Measurements from ENCODE around the gene PCBP2. TPM values are rescaled to one million over a fixed set of nuclear protein-coding genes. Genes with fewer than 3 reads are reported as not detected.

PCBP2 gene
- total and polyA plus RNA-seq, 10 of the 15 experiments (the other 5 are each of a cell fraction or from before 2014, with no cell fraction given), result 109 to 803 (median 327) TPM

DNA sequence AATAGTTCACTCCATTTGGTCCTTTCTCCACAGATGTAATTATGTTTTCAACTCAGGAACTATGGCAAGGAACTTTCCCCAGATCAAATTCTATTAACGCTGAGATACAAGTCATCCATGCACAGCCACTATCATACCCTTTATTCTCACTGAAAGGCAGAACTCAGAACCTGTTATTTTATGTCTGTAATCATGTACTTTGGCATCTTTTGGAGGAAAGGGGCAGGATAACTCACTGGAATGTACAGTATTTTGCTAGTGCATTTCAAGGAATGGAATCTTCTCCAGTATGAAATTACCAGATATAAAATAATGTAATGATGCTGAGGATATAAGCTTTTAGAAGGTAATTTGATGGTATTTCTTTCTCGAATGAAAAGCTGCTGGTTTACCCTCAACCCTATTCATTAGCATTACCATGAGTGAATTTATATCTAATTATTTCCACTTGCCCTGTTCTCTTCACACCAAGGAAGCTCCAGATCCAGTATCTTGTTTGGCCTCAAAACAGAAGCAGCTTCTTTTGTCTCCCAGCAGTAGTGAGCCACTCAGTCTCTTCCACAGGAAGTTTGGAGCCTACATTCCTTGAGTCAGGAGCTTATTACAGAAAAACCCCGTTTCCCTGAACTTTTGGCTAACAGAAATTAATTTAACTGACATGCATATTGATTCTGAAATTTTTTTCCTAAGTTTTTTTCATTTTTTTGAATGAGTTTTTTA lies 38.3 kb upstream of the PCBP2 start:
- Histone ChIP-seq H3K27me3 (replicated peaks in 1 of 2; ENCODE audit: control insufficient read depth in 2 of 2, insufficient read depth in 2 of 2, low read length in 1 of 2) (no peaks in the 10 kb centered on the region), H3K9ac (ENCODE audit: control insufficient read depth, insufficient read depth, low read length) (no peak overlapping the region), H3K4me3 (no peak overlapping the region), H3K79me2 (ENCODE audit: control insufficient read depth, insufficient read depth, low read length) (no peaks in the 10 kb centered on the region), H2AFZ (ENCODE audit: control insufficient read depth, low read depth, low read length) (no peak overlapping the region), H3K9me3 (replicated peaks; ENCODE audit: control insufficient read depth, insufficient read depth, low read length) (no peaks in the 10 kb centered on the region), H3K4me2 (ENCODE audit: control insufficient read depth, insufficient read depth) (peak overlapping the region; percentile 9; the same call in 1 of the 2 replicates), H3K27ac (ENCODE audit: control insufficient read depth, insufficient read depth) (no peak overlapping the region), H3K4me1 (ENCODE audit: control insufficient read depth, insufficient read depth, low read length) (peaks cover 18% of the 10 kb centered on the region), H4K20me1 (ENCODE audit: control insufficient read depth, insufficient read depth) (no peaks in the 10 kb centered on the region), H3K36me3 (ENCODE audit: control insufficient read depth in 2 of 2, insufficient read depth in 2 of 2, low read length in 1 of 2) (peaks cover 9 to 21% of the 10 kb centered on the region in 2 experiments)
- WGBS (ENCODE audit: insufficient coverage, insufficient replicate concordance, low lambda C conversion rate, missing lambda C conversion rate), result 81% methylated on average over 3 of the region's 3 CpGs
- BruUV-seq (replicated peaks), result no TSS peak
- ChIA-PET RAD21 (ENCODE audit: unreplicated experiment) (interaction anchor here (0.7 to 2.7 kb wide), 3 partner anchors 32 to 68 kb away, joined by 3 to 9 read pairs (median 3); no protein-coding TSS in a partner anchor), SMC1A (ENCODE audit: uncharacterized antibody, unreplicated experiment) (interaction anchor here (0.6 to 5.7 kb wide), 7 partner anchors 26 to 501 kb away, joined by 3 to 64 read pairs (median 11); partner anchors contain the start of genes AAAS and SP1), POLR2A (no interaction called here), CTCF (interaction anchor here (0.7 to 2.3 kb wide), 4 partner anchors 31 to 68 kb away, joined by 3 to 10 read pairs (median 4); no protein-coding TSS in a partner anchor)
- intact Hi-C loops (cut with micrococcal nuclease; ENCODE audit: unreplicated experiment) (no loop called here), in situ Hi-C loops (cut with MboI) (no loop called here)
- DNase-seq (ENCODE audit: low read depth, low spot score), result no peak
- FAIRE-seq, result no peak
- no peak for ATAC-seq
- TF ChIP-seq BHLHE40 (IDR thresholded peaks at IDR 0.05; ENCODE audit: borderline replicate concordance in 1 of 2, low read depth in 2 of 2, low read length in 1 of 2) (no peak), JUNB (IDR thresholded peaks at IDR 0.05) (no peak), ZBTB11 (CRISPR knock-in tag; IDR thresholded peaks at IDR 0.05) (no peak), HDAC2 (IDR thresholded peaks at IDR 0.05) (no peak), SUZ12 (IDR thresholded peaks at IDR 0.05; ENCODE audit: unreplicated experiment) (no peak), WRNIP1 (IDR thresholded peaks at IDR 0.05; ENCODE audit: borderline replicate concordance, low read depth, low read length) (no peak), MXI1 (IDR thresholded peaks at IDR 0.05; ENCODE audit: low read depth, low read length) (no peak), EP300 (IDR thresholded peaks at IDR 0.05; ENCODE audit: borderline replicate concordance in 1 of 2, control insufficient read depth in 1 of 2, low read depth in 2 of 2, low read length in 2 of 2) (no peak), SMAD1 (IDR thresholded peaks at IDR 0.05; ENCODE audit: low read depth, partially characterized antibody) (no peak)
- TF ChIP-seq, protein P1, sequence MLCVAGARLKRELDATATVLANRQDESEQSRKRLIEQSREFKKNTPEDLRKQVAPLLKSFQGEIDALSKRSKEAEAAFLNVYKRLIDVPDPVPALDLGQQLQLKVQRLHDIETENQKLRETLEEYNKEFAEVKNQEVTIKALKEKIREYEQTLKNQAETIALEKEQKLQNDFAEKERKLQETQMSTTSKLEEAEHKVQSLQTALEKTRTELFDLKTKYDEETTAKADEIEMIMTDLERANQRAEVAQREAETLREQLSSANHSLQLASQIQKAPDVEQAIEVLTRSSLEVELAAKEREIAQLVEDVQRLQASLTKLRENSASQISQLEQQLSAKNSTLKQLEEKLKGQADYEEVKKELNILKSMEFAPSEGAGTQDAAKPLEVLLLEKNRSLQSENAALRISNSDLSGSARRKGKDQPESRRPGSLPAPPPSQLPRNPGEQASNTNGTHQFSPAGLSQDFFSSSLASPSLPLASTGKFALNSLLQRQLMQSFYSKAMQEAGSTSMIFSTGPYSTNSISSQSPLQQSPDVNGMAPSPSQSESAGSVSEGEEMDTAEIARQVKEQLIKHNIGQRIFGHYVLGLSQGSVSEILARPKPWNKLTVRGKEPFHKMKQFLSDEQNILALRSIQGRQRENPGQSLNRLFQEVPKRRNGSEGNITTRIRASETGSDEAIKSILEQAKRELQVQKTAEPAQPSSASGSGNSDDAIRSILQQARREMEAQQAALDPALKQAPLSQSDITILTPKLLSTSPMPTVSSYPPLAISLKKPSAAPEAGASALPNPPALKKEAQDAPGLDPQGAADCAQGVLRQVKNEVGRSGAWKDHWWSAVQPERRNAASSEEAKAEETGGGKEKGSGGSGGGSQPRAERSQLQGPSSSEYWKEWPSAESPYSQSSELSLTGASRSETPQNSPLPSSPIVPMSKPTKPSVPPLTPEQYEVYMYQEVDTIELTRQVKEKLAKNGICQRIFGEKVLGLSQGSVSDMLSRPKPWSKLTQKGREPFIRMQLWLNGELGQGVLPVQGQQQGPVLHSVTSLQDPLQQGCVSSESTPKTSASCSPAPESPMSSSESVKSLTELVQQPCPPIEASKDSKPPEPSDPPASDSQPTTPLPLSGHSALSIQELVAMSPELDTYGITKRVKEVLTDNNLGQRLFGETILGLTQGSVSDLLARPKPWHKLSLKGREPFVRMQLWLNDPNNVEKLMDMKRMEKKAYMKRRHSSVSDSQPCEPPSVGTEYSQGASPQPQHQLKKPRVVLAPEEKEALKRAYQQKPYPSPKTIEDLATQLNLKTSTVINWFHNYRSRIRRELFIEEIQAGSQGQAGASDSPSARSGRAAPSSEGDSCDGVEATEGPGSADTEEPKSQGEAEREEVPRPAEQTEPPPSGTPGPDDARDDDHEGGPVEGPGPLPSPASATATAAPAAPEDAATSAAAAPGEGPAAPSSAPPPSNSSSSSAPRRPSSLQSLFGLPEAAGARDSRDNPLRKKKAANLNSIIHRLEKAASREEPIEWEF (IDR thresholded peaks at IDR 0.05; ENCODE audit: insufficient replicate concordance, low read depth, low read length), result no peak
- TF ChIP-seq, protein P2, sequence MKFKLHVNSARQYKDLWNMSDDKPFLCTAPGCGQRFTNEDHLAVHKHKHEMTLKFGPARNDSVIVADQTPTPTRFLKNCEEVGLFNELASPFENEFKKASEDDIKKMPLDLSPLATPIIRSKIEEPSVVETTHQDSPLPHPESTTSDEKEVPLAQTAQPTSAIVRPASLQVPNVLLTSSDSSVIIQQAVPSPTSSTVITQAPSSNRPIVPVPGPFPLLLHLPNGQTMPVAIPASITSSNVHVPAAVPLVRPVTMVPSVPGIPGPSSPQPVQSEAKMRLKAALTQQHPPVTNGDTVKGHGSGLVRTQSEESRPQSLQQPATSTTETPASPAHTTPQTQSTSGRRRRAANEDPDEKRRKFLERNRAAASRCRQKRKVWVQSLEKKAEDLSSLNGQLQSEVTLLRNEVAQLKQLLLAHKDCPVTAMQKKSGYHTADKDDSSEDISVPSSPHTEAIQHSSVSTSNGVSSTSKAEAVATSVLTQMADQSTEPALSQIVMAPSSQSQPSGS (IDR thresholded peaks at IDR 0.05; ENCODE audit: low read length), result no peak
- TF ChIP-seq, protein P3, sequence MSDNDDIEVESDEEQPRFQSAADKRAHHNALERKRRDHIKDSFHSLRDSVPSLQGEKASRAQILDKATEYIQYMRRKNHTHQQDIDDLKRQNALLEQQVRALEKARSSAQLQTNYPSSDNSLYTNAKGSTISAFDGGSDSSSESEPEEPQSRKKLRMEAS (IDR thresholded peaks at IDR 0.05; ENCODE audit: low read depth, low read length), result no peak

Data from GM12878 (cell line).